Fibroblast of lung (primary cell): Measurements from ENCODE around the gene ASAP2.

ENCODE experiments used
- CTCF ChIP-seq, 2 donors: IDR thresholded peaks in 1 of 2; conservative IDR thresholded peaks in 1 of 2; 1 replicate in 1 of 2; 2 replicates in 1 of 2; pipeline ENCODE4 v1.5.1; 2011 to 2012; ENCODE audit warnings: low read length in 2 of 2, control low read depth in 1 of 2, inconsistent platforms in 1 of 2, low read depth in 1 of 2, mild to moderate bottlenecking in 1 of 2
- EZH2 ChIP-seq: IDR thresholded peaks from 2 replicates; pipeline ENCODE4 v1.5.1; 2012; ENCODE audit warnings: low read length, control low read depth, mild to moderate bottlenecking; ENCODE audit errors: missing control alignments

- TF ChIP-seq CTCF (conservative IDR thresholded peaks at IDR 0.05 in 1 of 2, IDR thresholded peaks at IDR 0.05 in 1 of 2; ENCODE audit: low read depth in 1 of 2, low read length in 2 of 2) (no peak), EZH2 (no peak)
These were observed 140.8 kb downstream of the ASAP2 start for GRCh38 chr2:9347411-9347881.
